NOMO-1 treated with dmso at 0.1 percent for 144 hours (cell line): ENCODE measurements around the gene CDKN2A.

Experiments used
- DNase-seq: peaks from one replicate; lab custom pipeline; 2025; ENCODE audit not compliant: unreplicated experiment; lab: John Stamatoyannopoulos, UW

The CDKN2A gene

DNA sequence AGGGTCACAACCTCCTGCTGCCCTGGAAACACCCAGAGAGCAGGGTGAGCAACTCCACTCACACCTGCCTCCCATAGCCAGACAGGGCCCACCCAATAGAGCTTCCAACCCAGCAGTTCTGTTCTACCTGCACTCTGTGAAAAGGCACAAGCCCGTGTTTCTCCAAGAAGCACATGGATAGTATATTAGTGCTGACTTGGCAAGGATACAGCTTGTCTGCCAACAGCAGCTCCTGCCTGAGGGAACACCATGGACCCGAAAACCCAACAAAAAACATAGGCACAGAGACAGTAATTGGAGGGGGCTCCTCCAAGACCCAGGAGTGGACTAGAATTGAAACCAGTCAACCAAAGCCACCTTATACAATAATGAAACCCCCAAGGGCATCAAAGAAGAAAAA is 48.6 kb downstream of the CDKN2A start:
- DNase-seq: no peak

DNA sequence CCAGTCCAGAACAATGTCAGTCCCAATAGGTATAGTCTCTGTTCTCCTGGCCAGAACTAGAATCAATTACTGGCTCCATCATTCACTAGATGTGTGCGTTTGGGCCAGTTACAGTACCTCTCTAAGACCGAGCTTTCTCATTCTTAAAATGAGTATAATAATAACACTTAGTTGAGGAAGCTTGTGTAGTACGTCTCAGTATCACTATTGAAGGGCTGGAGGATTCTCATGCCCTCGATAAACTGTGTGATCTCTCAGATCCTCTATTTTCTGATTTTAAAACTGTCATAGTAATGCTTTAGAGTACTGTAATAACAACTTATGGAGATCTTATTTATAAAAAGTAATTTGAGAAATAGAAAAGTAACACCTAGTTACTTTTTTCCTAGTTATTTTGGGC is 50.7 kb downstream of the CDKN2A start:
- DNase-seq: no peak

- DNase-seq: no peak
Measured at GRCh38 chr9:21941337-21941995, 52.7 kb downstream of the CDKN2A start.

DNA sequence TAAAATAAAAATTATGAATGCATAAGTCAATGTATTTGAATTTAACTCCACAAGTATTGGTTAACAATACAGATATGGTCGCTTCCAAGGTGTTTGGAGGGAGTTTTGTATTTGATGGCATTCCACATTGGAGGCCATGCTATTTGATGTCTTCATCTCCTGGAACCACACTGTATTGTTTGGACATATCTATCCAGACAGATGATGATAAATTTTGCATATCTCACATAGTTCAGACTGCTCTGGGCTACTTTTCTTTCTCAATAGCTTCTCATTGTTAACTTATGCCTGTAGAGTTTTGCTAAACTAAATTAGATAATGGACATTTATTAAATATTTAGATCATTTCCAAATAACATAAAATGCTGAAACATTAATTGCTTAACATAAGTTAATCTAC is 58.0 kb downstream of the CDKN2A start:
- DNase-seq: no peak

GRCh38 chr9:21935631-21936030 is 58.6 kb downstream of the CDKN2A start:
- no peak for DNase-seq

- no peak for DNase-seq
Measured at GRCh38 chr9:21933865-21934264, 60.3 kb downstream of the CDKN2A start.

DNA sequence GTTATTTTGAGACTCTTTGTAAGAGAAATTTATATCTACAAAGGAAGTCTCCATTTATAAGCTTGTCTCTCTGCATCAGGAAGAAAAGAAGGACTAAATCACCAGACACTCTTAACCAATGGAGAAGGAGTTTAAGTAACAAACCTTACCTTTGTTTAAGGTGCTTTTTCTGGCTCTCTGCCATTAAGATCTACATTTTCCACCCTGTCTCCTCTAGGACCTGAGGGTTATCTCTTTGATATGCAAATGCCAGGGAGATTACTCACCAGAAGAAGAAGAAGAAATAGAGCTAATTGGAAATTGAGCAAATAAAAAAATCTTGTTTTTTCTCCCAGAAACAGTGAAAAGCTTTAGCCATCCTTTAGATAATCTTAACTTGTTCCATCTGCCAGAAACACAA is 60.9 kb downstream of the CDKN2A start:
- DNase-seq: no peak

DNA sequence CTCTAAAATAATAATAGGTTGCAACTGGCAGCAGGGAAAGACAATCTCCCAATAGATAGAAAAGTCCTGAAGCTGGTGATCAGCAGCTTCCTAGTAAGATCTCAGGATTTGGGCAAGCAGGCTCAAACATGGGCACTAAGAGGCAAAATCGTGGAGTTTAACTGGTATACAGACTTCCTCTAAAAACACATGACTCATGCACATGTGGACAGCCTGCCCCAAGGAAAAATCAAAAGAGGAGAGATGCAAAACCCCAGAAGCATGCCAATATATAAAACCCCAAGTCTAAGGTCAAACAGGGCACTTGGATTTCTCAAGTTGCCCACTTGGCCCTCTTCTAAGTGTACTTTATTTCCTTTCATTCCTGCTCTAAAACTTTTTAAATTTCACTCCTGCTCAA is 62.8 kb downstream of the CDKN2A start:
- DNase-seq: no peak

DNA sequence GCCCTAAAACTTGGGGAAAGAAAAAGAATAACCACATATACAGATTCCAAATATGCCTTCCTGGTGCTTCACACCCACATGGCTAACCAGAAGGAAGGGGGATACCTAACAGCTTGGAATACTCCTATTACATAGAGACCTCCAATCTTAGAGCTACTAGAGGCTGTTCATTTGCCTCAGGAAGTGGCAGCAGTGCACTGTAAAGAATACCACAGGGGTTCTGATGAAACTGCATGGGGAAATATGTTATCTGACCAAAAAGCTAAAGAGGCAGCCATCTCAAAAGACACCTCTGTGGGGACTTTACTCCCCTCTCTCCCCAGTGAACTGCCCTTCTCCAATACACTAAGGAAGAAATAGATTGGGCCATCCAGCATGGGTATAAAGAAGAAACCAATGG is 66.4 kb downstream of the CDKN2A start:
- no peak for DNase-seq

DNA sequence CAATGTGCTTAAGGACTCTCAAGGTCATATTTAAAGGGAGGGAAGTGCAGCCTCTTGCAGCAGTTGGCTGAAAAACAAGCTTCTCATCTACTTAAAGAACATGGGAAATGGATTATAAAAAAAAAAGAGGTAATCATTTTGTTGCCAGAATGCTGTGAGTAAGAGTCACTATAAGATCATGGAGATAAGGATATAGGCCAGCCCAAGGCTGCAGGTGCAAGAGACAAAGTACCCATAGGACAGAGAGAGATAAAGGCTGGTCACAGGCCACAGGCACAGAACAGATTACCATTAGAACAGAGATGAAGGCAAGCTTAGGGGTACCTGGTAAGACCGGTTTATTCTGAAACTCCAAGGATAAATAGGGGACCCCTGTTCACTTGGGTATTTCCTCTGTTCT is 70.5 kb downstream of the CDKN2A start:
- no peak for DNase-seq

DNA sequence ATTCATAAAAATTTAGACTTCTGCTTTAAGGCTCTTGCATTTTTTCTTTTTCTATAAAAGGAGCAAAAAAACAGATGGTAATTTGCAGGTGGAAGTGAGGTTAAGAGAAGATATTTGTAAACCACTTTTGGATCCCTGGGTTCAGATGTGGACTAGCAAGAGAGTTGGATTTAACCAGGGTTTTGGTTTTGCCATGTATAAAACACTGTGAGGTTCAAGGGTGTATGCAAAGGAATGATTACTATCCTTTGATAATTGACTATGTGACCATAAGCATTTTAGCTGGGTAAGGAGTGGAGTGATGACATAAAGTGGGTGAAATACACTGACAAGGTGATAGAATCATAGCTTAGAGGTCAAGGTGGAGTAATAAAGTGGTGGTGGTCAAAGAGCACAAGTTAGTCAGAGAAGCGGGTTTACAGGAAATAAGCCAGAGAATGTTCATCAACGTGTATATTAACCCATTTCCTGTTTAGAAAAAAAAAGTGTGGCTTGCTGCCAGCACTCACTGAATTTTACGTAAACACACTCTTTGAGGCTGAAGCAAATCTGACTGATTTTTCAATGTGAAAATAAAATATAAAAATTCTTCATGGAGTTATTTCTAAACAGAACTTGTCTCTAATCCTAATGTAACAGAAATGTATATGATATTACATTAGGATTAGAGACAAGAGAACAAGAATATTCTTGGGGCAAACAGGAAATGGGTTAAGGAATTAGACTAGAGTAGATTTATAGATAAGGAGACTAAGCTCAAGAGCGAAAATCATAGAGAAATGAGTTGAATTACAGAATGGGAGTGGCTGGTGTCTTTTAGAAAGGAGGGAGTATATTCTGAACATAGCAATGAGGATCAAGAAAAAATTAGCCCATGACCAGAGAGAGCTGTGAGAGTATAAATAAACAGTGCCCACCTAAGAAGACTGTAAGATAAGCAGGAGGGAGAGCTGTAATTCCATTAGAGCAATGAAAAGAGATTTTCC is 74.5 kb downstream of the CDKN2A start:
- DNase-seq: no peak
